CD4-positive, CD25-positive, alpha-beta regulatory T cell (primary cell): ENCODE results near the gene SBF1. TPM values are rescaled to one million over a fixed set of nuclear protein-coding genes. Genes with fewer than 3 reads are reported as not detected.
"Not testable (repeated sequence)": the region's sequence is repeated elsewhere in the genome, so short reads cannot be mapped to it uniquely, and the experiment has no call there.

Experiments used
- ATAC-seq, 2 donors: fragments of 150-1000 bp; cut with Tn5 transposase; one replicate each; pipeline ENCODE4 v1.10.0; 2021; ENCODE audit warnings: low read depth in 2 of 2, moderate number of reproducible peaks in 2 of 2, moderate library complexity in 1 of 2
- DNase-seq, 3 donors: peaks; one replicate each; pipeline versions ENCODE4 v3.0.0 to v3.0.0-alpha.2; 2012 to 2022; ENCODE audit warnings: mixed read lengths in 1 of 3
- H3K27ac ChIP-seq: one replicate; pipeline ENCODE4 v1.7.0; 2013; ENCODE audit warnings: mild to moderate bottlenecking, low read length; ENCODE audit not compliant: insufficient read depth, poor library complexity, severe bottlenecking
- H3K27me3 ChIP-seq: one replicate; pipeline ENCODE4 v1.7.0; 2013; ENCODE audit warnings: low read length; ENCODE audit not compliant: control insufficient read depth, insufficient read depth
- H3K36me3 ChIP-seq: one replicate; pipeline ENCODE4 v1.7.0; 2013; ENCODE audit warnings: mild to moderate bottlenecking, low read length, moderate library complexity; ENCODE audit not compliant: control insufficient read depth, insufficient read depth
- H3K4me1 ChIP-seq: 2 replicates; pipeline ENCODE4 v1.7.0; 2013; ENCODE audit warnings: mild to moderate bottlenecking, low read length; ENCODE audit not compliant: insufficient read depth, control insufficient read depth, poor library complexity, severe bottlenecking
- H3K4me3 ChIP-seq: one replicate; pipeline ENCODE4 v1.7.0; 2013; ENCODE audit warnings: low read depth, mild to moderate bottlenecking, low read length, moderate library complexity
- H3K9me3 ChIP-seq, 2 experiments: 1 replicate in 1 of 2; 2 replicates in 1 of 2; pipeline ENCODE4 v1.7.0; 2013; ENCODE audit warnings: low read length in 2 of 2, mild to moderate bottlenecking in 1 of 2, moderate library complexity in 1 of 2; ENCODE audit not compliant: control insufficient read depth in 2 of 2
- H3K27ac Mint-ChIP-seq, 3 donors: one replicate each; pipeline ENCODE4 v1.8.0; 2020 to 2022; ENCODE audit warnings: mild to moderate bottlenecking in 3 of 3, mixed read lengths in 3 of 3, moderate library complexity in 2 of 3
- H3K27me3 Mint-ChIP-seq: one replicate; pipeline ENCODE4 v1.8.0; 2022; ENCODE audit warnings: mild to moderate bottlenecking, mixed read lengths
- H3K36me3 Mint-ChIP-seq: one replicate; pipeline ENCODE4 v1.8.0; 2020; ENCODE audit warnings: mixed read lengths
- H3K4me1 Mint-ChIP-seq, 4 donors: one replicate each; pipeline ENCODE4 v1.8.0; 2020 to 2022; ENCODE audit warnings: mixed read lengths in 4 of 4, mild to moderate bottlenecking in 1 of 4
- H3K4me3 Mint-ChIP-seq, 4 donors: one replicate each; pipeline ENCODE4 v1.8.0; 2020 to 2022; ENCODE audit warnings: mild to moderate bottlenecking in 4 of 4, mixed read lengths in 4 of 4, moderate library complexity in 3 of 4
- H3K9me3 Mint-ChIP-seq, 7 donors: one replicate each; pipeline ENCODE4 v1.8.0; 2020 to 2022; ENCODE audit warnings: mixed read lengths in 7 of 7, mild to moderate bottlenecking in 3 of 7, moderate library complexity in 2 of 7
- polyA plus RNA-seq, 4 donors: library from polyadenylated mRNA; unstranded; fragments of 300-500 nt; fragmentation: Illumina TruSeq; gene quantifications; one replicate each; pipeline ENCODE4 v1.2.3, GENCODE V29; 2021
- total RNA-seq: library from RNA; stranded (reverse); gene quantifications from one replicate; pipeline ENCODE4 v1.2.3, GENCODE V29; 2022

SBF1 gene
- total and polyA plus RNA-seq, 5 donors from 2014 or later: 16.2 to 220 (median 18.0) TPM

DNA sequence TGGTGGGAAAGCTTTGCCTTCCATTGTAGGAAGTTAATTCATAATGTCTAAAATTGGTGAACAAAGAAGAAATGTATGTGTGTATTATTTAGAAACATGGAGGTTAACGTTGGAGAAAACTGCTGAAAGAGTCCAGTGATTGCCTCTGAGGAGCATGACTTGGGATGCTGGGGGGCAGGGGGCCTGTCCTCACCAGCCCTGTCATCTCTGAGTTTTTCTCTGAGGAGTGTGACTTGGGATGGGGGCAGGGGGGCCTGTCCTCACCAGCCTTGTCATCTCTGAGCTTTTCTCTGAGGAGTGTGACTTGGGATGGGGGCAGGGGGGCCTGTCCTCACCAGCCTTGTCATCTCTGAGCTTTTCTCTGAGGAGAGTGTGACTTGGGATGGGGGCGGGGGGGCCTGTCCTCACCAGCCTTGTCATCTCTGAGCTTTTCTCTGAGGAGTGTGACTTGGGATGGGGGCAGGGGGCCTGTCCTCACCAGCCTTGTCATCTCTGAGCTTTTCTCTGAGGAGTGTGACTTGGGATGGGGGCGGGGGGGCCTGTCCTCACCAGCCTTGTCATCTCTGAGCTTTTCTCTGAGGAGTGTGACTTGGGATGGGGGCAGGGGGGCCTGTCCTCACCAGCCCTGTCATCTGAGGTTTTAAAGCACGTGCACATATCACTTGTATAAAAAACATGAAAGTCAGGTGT is 77.3 kb downstream of the SBF1 start:
- ATAC-seq, H3K9me3 Mint-ChIP-seq, H3K27ac ChIP-seq, H3K4me3 ChIP-seq, DNase-seq, H3K27me3 Mint-ChIP-seq, H3K4me3 Mint-ChIP-seq, H3K9me3 ChIP-seq, H3K4me1 ChIP-seq, H3K27me3 ChIP-seq: not testable (repeated sequence)
- peak overlapping the region in 2 of 3 donors; percentile 84 to 92 for H3K27ac Mint-ChIP-seq
- peaks cover 4 to 34% (median 23%) of the 10 kb centered on the region in 4 donors for H3K4me1 Mint-ChIP-seq
- peaks cover 22% of the 10 kb centered on the region for H3K36me3 Mint-ChIP-seq
- H3K36me3 ChIP-seq: peaks cover 31% of the 10 kb centered on the region

DNA sequence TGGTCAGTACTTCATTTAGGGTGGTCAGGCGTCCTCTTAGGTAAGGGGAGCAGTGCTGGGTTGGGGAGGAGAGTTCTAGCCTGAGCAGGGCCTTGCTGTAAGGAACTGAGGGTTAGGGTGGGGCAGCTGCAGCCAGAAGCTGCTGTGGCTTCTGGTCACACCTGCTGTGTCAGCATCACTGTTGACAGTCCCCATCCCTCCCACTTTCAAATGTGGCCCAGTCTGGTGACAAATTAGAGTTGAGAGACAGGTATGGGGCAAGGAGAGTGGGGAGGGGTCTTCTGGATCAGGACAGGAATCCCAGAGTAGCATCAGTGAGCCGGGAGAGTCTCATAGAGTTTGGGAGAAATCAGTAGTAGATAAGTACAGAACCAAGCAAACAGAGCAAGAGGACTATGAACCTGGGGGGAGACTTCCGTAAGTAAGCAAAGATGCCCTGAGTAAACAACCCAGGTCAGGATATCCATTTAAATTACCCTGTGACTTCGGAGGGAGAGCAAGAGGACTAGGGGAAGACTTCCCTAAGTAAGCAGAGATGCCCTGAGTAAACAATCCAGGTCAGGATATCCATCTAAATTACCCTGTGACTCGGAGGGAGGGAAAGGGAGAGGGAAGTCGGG is 78.0 kb downstream of the SBF1 start:
- peaks cover 25% of the 10 kb centered on the region for H3K36me3 Mint-ChIP-seq
- H3K9me3 Mint-ChIP-seq: no peaks in the 10 kb centered on the region
- H3K27ac ChIP-seq: no peak overlapping the region
- H3K27me3 ChIP-seq: no peaks in the 10 kb centered on the region
- no peaks in the 10 kb centered on the region for H3K9me3 ChIP-seq
- no peaks in the 10 kb centered on the region for H3K27me3 Mint-ChIP-seq
- ATAC-seq: no peak
- peak in 1 of 3 donors; percentile 57 for DNase-seq
- H3K4me3 ChIP-seq: no peak overlapping the region
- H3K4me1 ChIP-seq: no peaks in the 10 kb centered on the region
- H3K4me3 Mint-ChIP-seq: no peak overlapping the region
- H3K4me1 Mint-ChIP-seq: peaks cover 4 to 33% (median 23%) of the 10 kb centered on the region in 4 donors
- H3K36me3 ChIP-seq: peaks cover 29% of the 10 kb centered on the region
- H3K27ac Mint-ChIP-seq: peak overlapping the region in 2 of 3 donors; percentile 84 to 92

Other genes starting within 250 kb of the SBF1 start
- gene TUBGCP6, start 230.0 kb downstream of the SBF1 start, total RNA-seq: 132 TPM
- 10 to 100 TPM; 14.0 to 16.3 (median 14.2) TPM for gene TUBGCP6, start 230.0 kb downstream of the SBF1 start, polyA plus RNA-seq
- gene HDAC10, start 223.8 kb downstream of the SBF1 start, total RNA-seq: 125 TPM
- gene HDAC10, start 223.8 kb downstream of the SBF1 start, polyA plus RNA-seq: 10 to 100 TPM in 1 of 4 donors, 1 to 10 TPM in 3; 6.0 to 12.5 (median 7.3) TPM
- 2.0 TPM for gene MAPK12, start 213.4 kb downstream of the SBF1 start, total RNA-seq
- under 1 TPM in 2 of 4 donors, not detected in 2; 0.03 to 0.05 TPM for gene MAPK12, start 213.4 kb downstream of the SBF1 start, polyA plus RNA-seq
- gene MAPK11, start 204.7 kb downstream of the SBF1 start, total RNA-seq: 9.3 TPM
- gene MAPK11, start 204.7 kb downstream of the SBF1 start, polyA plus RNA-seq: under 1 TPM; 0.10 to 0.52 (median 0.21) TPM
- gene PLXNB2, start 167.4 kb downstream of the SBF1 start, total RNA-seq: 3.7 TPM
- gene PLXNB2, start 167.4 kb downstream of the SBF1 start, polyA plus RNA-seq: under 1 TPM in 3 of 4 donors, not detected in 1; 0.36 to 0.67 (median 0.42) TPM
- 2.1 TPM for gene DENND6B, start 148.0 kb downstream of the SBF1 start, total RNA-seq
- under 1 TPM; 0.48 to 0.69 (median 0.53) TPM for gene DENND6B, start 148.0 kb downstream of the SBF1 start, polyA plus RNA-seq
- gene PPP6R2, start 131.7 kb downstream of the SBF1 start, total RNA-seq: 85.7 TPM
- 10 to 100 TPM; 15.9 to 19.4 (median 17.2) TPM for gene PPP6R2, start 131.7 kb downstream of the SBF1 start, polyA plus RNA-seq
- 1.9 TPM for gene ADM2, start 6.5 kb upstream of the SBF1 start, total RNA-seq
- gene ADM2, start 6.5 kb upstream of the SBF1 start, polyA plus RNA-seq: under 1 TPM; 0.06 to 0.95 (median 0.28) TPM
- not detected for gene MIOX, start 11.8 kb upstream of the SBF1 start, total RNA-seq
- gene MIOX, start 11.8 kb upstream of the SBF1 start, polyA plus RNA-seq: not detected
- gene LMF2, start 32.7 kb upstream of the SBF1 start, total RNA-seq: 113 TPM
- gene LMF2, start 32.7 kb upstream of the SBF1 start, polyA plus RNA-seq: 10 to 100 TPM; 21.5 to 24.2 (median 21.7) TPM
- 112 TPM for gene NCAPH2, start 33.2 kb upstream of the SBF1 start, total RNA-seq
- gene NCAPH2, start 33.2 kb upstream of the SBF1 start, polyA plus RNA-seq: 10 to 100 TPM; 35.8 to 43.6 (median 39.8) TPM
- 14.6 TPM for gene SCO2, start 50.6 kb upstream of the SBF1 start, total RNA-seq
- gene SCO2, start 50.6 kb upstream of the SBF1 start, polyA plus RNA-seq: 10 to 100 TPM in 1 of 4 donors, 1 to 10 TPM in 3; 6.4 to 10.4 (median 7.7) TPM
- gene TYMP, start 55.0 kb upstream of the SBF1 start, total RNA-seq: 46.9 TPM
- gene TYMP, start 55.0 kb upstream of the SBF1 start, polyA plus RNA-seq: 10 to 100 TPM; 29.2 to 65.2 (median 44.4) TPM
- gene KLHDC7B, start 70.9 kb upstream of the SBF1 start, total RNA-seq: 5.9 TPM
- 10 to 100 TPM in 1 of 4 donors, 1 to 10 TPM in 3; 5.6 to 11.7 (median 8.4) TPM for gene KLHDC7B, start 70.9 kb upstream of the SBF1 start, polyA plus RNA-seq
- not detected for gene SYCE3, start 87.9 kb upstream of the SBF1 start, total RNA-seq
- gene SYCE3, start 87.9 kb upstream of the SBF1 start, polyA plus RNA-seq: not detected
- gene CPT1B, start 103.4 kb upstream of the SBF1 start, total RNA-seq: 71.8 TPM
- gene CPT1B, start 103.4 kb upstream of the SBF1 start, polyA plus RNA-seq: under 1 TPM in 3 of 4 donors, not detected in 1; 0.25 to 0.76 (median 0.27) TPM
- 162 TPM for gene CHKB, start 107.8 kb upstream of the SBF1 start, total RNA-seq
- 10 to 100 TPM; 39.8 to 51.7 (median 43.4) TPM for gene CHKB, start 107.8 kb upstream of the SBF1 start, polyA plus RNA-seq
- 0.30 TPM for gene MAPK8IP2, start 125.8 kb upstream of the SBF1 start, total RNA-seq
- gene MAPK8IP2, start 125.8 kb upstream of the SBF1 start, polyA plus RNA-seq: not detected
- 81.3 TPM for gene ARSA, start 153.1 kb upstream of the SBF1 start, total RNA-seq
- 10 to 100 TPM in 3 of 4 donors, 1 to 10 TPM in 1; 8.0 to 11.3 (median 10.5) TPM for gene ARSA, start 153.1 kb upstream of the SBF1 start, polyA plus RNA-seq
- 0.67 TPM for gene SHANK3, start 197.8 kb upstream of the SBF1 start, total RNA-seq
- not detected for gene SHANK3, start 197.8 kb upstream of the SBF1 start, polyA plus RNA-seq